OCI-LY3 (cell line): ENCODE measurements around the gene NOL12.

Experiments used
- EZH2phosphoT487 ChIP-seq: fragments of 200-600 bp; shearing (Covaris generic); IDR thresholded peaks from 2 replicates; pipeline ENCODE4 v1.6.1; 2018; ENCODE audit warnings: antibody characterized with exemption, mixed run types, low read depth
- TF ChIP-seq, protein P1 (sequence below): fragments of 200-600, 300-600 bp; sonication (generic); IDR thresholded peaks from 2 replicates; pipeline ENCODE4 v1.5.1; 2014; ENCODE audit warnings: antibody characterized with exemption, low read length, low read depth

GRCh38 chr22:37739611-37740049 lies 53.5 kb downstream of the NOL12 start:
- TF ChIP-seq, protein P1, sequence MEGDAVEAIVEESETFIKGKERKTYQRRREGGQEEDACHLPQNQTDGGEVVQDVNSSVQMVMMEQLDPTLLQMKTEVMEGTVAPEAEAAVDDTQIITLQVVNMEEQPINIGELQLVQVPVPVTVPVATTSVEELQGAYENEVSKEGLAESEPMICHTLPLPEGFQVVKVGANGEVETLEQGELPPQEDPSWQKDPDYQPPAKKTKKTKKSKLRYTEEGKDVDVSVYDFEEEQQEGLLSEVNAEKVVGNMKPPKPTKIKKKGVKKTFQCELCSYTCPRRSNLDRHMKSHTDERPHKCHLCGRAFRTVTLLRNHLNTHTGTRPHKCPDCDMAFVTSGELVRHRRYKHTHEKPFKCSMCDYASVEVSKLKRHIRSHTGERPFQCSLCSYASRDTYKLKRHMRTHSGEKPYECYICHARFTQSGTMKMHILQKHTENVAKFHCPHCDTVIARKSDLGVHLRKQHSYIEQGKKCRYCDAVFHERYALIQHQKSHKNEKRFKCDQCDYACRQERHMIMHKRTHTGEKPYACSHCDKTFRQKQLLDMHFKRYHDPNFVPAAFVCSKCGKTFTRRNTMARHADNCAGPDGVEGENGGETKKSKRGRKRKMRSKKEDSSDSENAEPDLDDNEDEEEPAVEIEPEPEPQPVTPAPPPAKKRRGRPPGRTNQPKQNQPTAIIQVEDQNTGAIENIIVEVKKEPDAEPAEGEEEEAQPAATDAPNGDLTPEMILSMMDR, result no peak
- TF ChIP-seq EZH2phosphoT487, result no peak
